ENCODE results near the gene ADAM19. TPM values are rescaled to one million over a fixed set of nuclear protein-coding genes. Genes with fewer than 3 reads are reported as not detected.

Gene ADAM19
- total and polyA plus RNA-seq, 2 donors (not counting 1 experiment from before 2014, with no cell fraction given): 13.0 to 65.2 TPM

- H3K79me2 ChIP-seq (ENCODE audit: control insufficient read depth, insufficient read depth, low read length): no peaks in the 10 kb centered on the region
- H3K36me3 ChIP-seq (ENCODE audit: control insufficient read depth, insufficient read depth, low read length): no peaks in the 10 kb centered on the region
- no peak overlapping the region for H3K27ac ChIP-seq (ENCODE audit: insufficient read depth, low read length)
- no peak overlapping the region for H3K4me3 ChIP-seq (replicated peaks in 1 of 4; ENCODE audit: control extremely low read depth in 1 of 4, insufficient read depth in 1 of 4, low read depth in 3 of 4, low read length in 4 of 4)
- no peak for DNase-seq (ENCODE audit: low read depth in 2 of 2)
- no peaks in the 10 kb centered on the region for H4K20me1 ChIP-seq (ENCODE audit: control insufficient read depth, extremely low read depth, insufficient read depth, low read length)
- H3K9me3 ChIP-seq (ENCODE audit: control insufficient read depth, insufficient read depth, low read depth, low read length): no peaks in the 10 kb centered on the region
- no peak for TF ChIP-seq CTCF (conservative IDR thresholded peaks at IDR 0.05 in 1 of 2, IDR thresholded peaks at IDR 0.05 in 1 of 2; ENCODE audit: low read depth in 1 of 2, low read length in 2 of 2)
- peaks cover 5% of the 10 kb centered on the region for H3K4me1 ChIP-seq (ENCODE audit: control insufficient read depth, extremely low read depth, insufficient read depth, low read length)
- no peaks in the 10 kb centered on the region for H3K27me3 ChIP-seq (ENCODE audit: control insufficient read depth, insufficient read depth, low read length)
- no peak overlapping the region for H2AFZ ChIP-seq (ENCODE audit: low read length)
- no peak overlapping the region for H3K4me2 ChIP-seq (ENCODE audit: extremely low read depth, insufficient read depth, low read length)
- H3K9ac ChIP-seq (ENCODE audit: insufficient read depth, low read length): no peak overlapping the region
Observed at GRCh38 chr5:157469073-157469472, 106.5 kb downstream of the ADAM19 start.

- Histone ChIP-seq H2AFZ (ENCODE audit: low read length) (no peak overlapping the region), H3K79me2 (ENCODE audit: control insufficient read depth, insufficient read depth, low read length) (no peaks in the 10 kb centered on the region), H3K4me2 (ENCODE audit: extremely low read depth, insufficient read depth, low read length) (no peak overlapping the region), H3K27me3 (ENCODE audit: control insufficient read depth, insufficient read depth, low read length) (no peaks in the 10 kb centered on the region), H3K9ac (ENCODE audit: insufficient read depth, low read length) (no peak overlapping the region), H3K9me3 (ENCODE audit: control insufficient read depth, insufficient read depth, low read depth, low read length) (no peaks in the 10 kb centered on the region), H3K27ac (ENCODE audit: insufficient read depth, low read length) (no peak overlapping the region), H3K36me3 (ENCODE audit: control insufficient read depth, insufficient read depth, low read length) (no peaks in the 10 kb centered on the region), H3K4me3 (replicated peaks in 1 of 4; ENCODE audit: control extremely low read depth in 1 of 4, insufficient read depth in 1 of 4, low read depth in 3 of 4, low read length in 4 of 4) (no peak overlapping the region), H3K4me1 (ENCODE audit: control insufficient read depth, extremely low read depth, insufficient read depth, low read length) (peaks cover 3% of the 10 kb centered on the region), H4K20me1 (ENCODE audit: control insufficient read depth, extremely low read depth, insufficient read depth, low read length) (no peaks in the 10 kb centered on the region)
- no peak for TF ChIP-seq CTCF (conservative IDR thresholded peaks at IDR 0.05 in 1 of 2, IDR thresholded peaks at IDR 0.05 in 1 of 2; ENCODE audit: low read depth in 1 of 2, low read length in 2 of 2)
- no peak for TF ChIP-seq EZH2 (IDR thresholded peaks at IDR 0.05; ENCODE audit: low read length, missing control alignments)
- no peak for DNase-seq (ENCODE audit: low read depth in 2 of 2)
Observed at GRCh38 chr5:157468293-157468965, 107.1 kb downstream of the ADAM19 start.

GRCh38 chr5:157464519-157465171, 110.9 kb downstream of the ADAM19 start:
- no peak overlapping the region for H2AFZ ChIP-seq (ENCODE audit: low read length)
- no peaks in the 10 kb centered on the region for H3K79me2 ChIP-seq (ENCODE audit: control insufficient read depth, insufficient read depth, low read length)
- no peaks in the 10 kb centered on the region for H3K36me3 ChIP-seq (ENCODE audit: control insufficient read depth, insufficient read depth, low read length)
- no peak overlapping the region for H3K4me3 ChIP-seq (replicated peaks in 1 of 4; ENCODE audit: control extremely low read depth in 1 of 4, insufficient read depth in 1 of 4, low read depth in 3 of 4, low read length in 4 of 4)
- no peaks in the 10 kb centered on the region for H4K20me1 ChIP-seq (ENCODE audit: control insufficient read depth, extremely low read depth, insufficient read depth, low read length)
- no peak overlapping the region for H3K9ac ChIP-seq (ENCODE audit: insufficient read depth, low read length)
- no peak overlapping the region for H3K27ac ChIP-seq (ENCODE audit: insufficient read depth, low read length)
- peak; percentile 89 to 90 for DNase-seq (ENCODE audit: low read depth in 2 of 2)
- H3K4me1 ChIP-seq (ENCODE audit: control insufficient read depth, extremely low read depth, insufficient read depth, low read length): peaks cover 3% of the 10 kb centered on the region
- peak overlapping the region; percentile 13 for H3K4me2 ChIP-seq (ENCODE audit: extremely low read depth, insufficient read depth, low read length)
- no peaks in the 10 kb centered on the region for H3K9me3 ChIP-seq (ENCODE audit: control insufficient read depth, insufficient read depth, low read depth, low read length)
- TF ChIP-seq EZH2 (IDR thresholded peaks at IDR 0.05; ENCODE audit: low read length, missing control alignments) (no peak), CTCF (conservative IDR thresholded peaks at IDR 0.05 in 1 of 2, IDR thresholded peaks at IDR 0.05 in 1 of 2; ENCODE audit: low read depth in 1 of 2, low read length in 2 of 2) (no peak)
- H3K27me3 ChIP-seq (ENCODE audit: control insufficient read depth, insufficient read depth, low read length): peaks cover 7% of the 10 kb centered on the region
